ENCODE measurements around the gene PCDHGA4.
"Not testable (repeated sequence)": the region's sequence is repeated elsewhere in the genome, so short reads cannot be mapped to it uniquely, and the experiment has no call there.

PCDHGA4 gene

GRCh38 chr5:141354900-141355469, at the start of gene PCDHGA4:
TSS of gene PCDHGA4 (plus strand) at chr5:141355021. CDS start at chr5:141355108, 87 bp downstream.
- no peak for DNase-seq

- no peak for DNase-seq
Measured at GRCh38 chr5:141306630-141307029, 48.2 kb upstream of the PCDHGA4 start.

- DNase-seq = no peak
Measured at GRCh38 chr5:141313711-141314110, 41.1 kb upstream of the PCDHGA4 start.

GRCh38 chr5:141316963-141317362, 37.9 kb upstream of the PCDHGA4 start:
- DNase-seq = not testable (repeated sequence)

- no peak for DNase-seq
Measured at GRCh38 chr5:141319202-141319601, 35.6 kb upstream of the PCDHGA4 start.

- no peak for DNase-seq
Measured at GRCh38 chr5:141319699-141320098, 35.1 kb upstream of the PCDHGA4 start.

GRCh38 chr5:141320225-141321169, 34.3 kb upstream of the PCDHGA4 start, which contains the start of gene TAF7:
TSS of gene TAF7 (minus strand) at chr5:141320784. CDS start at chr5:141320044, 740 bp downstream.
- peak; percentile 91 for DNase-seq

GRCh38 chr5:141322261-141322660, 32.6 kb upstream of the PCDHGA4 start:
- DNase-seq = no peak

- peak; percentile 66 for DNase-seq
Measured at GRCh38 chr5:141326088-141326854, 28.6 kb upstream of the PCDHGA4 start.

GRCh38 chr5:141328231-141328630, 26.6 kb upstream of the PCDHGA4 start:
- no peak for DNase-seq

- DNase-seq = no peak
Measured at GRCh38 chr5:141330299-141331080, 24.3 kb upstream of the PCDHGA4 start, which contains the start of gene PCDHGA1. TSS of gene PCDHGA1 (plus strand) at chr5:141330514.

GRCh38 chr5:141332571-141332970, 22.2 kb upstream of the PCDHGA4 start:
- DNase-seq = not testable (repeated sequence)

- DNase-seq = no peak
Measured at GRCh38 chr5:141338538-141339306, 16.1 kb upstream of the PCDHGA4 start, which contains the start of gene PCDHGA2. TSS of gene PCDHGA2 (plus strand) at chr5:141338760.

- not testable (repeated sequence) for DNase-seq
Measured at GRCh38 chr5:141340781-141341354, 14.0 kb upstream of the PCDHGA4 start.

GRCh38 chr5:141342773-141343172, 12.0 kb upstream of the PCDHGA4 start:
- DNase-seq = no peak

GRCh38 chr5:141343242-141343952, 11.4 kb upstream of the PCDHGA4 start, which contains the start of gene PCDHGA3:
TSS of gene PCDHGA3 (plus strand) at chr5:141343829. CDS start at chr5:141344034, 205 bp downstream.
- no peak for DNase-seq

- no peak for DNase-seq
Measured at GRCh38 chr5:141343953-141344463, 10.8 kb upstream of the PCDHGA4 start.

- DNase-seq = no peak
Measured at GRCh38 chr5:141345327-141345726, 9.5 kb upstream of the PCDHGA4 start.

GRCh38 chr5:141346017-141346416, 8.8 kb upstream of the PCDHGA4 start:
- DNase-seq = not testable (repeated sequence)

Data from activated CD8-positive, alpha-beta memory T cell treated with anti-CD3 and anti-CD28 coated beads, Interleukin-2, amount 50 U/mL, for 4 hours (primary cell).